Inflammatory macrophage (primary cell): Measurements from ENCODE around the gene ROM1.
"Not testable (repeated sequence)": the region's sequence is repeated elsewhere in the genome, so short reads cannot be mapped to it uniquely, and the experiment has no call there.

ENCODE experiments used
- DNase-seq, 2 donors: peaks; one replicate each; pipeline ENCODE4 v3.0.0-alpha.2; 2020 to 2022

The ROM1 gene

GRCh38 chr11:62650283-62650682 lies 37.2 kb downstream of the ROM1 start:
- not testable (repeated sequence) for DNase-seq

- no peak for DNase-seq
Observed at GRCh38 chr11:62652161-62653006, 39.3 kb downstream of the ROM1 start.

DNA sequence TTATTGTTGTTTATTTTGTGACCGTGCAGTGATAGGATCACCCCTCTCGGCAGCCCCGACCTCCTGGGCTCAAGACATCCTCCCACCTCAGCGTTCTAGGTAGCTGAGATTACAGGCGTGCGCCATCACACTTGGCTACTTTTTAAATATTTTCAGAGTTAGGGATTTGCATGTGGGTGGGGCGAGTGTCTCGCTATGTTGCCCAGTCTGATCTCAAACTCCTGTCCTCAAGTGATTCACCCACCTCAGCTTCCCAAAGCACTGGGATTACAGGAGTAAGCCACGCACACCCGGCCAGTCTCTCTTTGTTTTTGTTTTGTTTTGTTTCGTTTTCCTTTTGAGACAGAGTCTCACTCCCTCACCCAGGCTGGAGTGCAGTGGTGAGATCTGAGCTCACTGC lies 41.2 kb downstream of the ROM1 start:
- no peak for DNase-seq

GRCh38 chr11:62656796-62657429 lies 43.9 kb downstream of the ROM1 start:
- DNase-seq = no peak

GRCh38 chr11:62664405-62665074 lies 51.5 kb downstream of the ROM1 start:
- no peak for DNase-seq
